Measurements from ENCODE around the gene MIA2. TPM values are rescaled to one million over a fixed set of nuclear protein-coding genes. Genes with fewer than 3 reads are reported as not detected.
"Not testable (repeated sequence)": the region's sequence is repeated elsewhere in the genome, so short reads cannot be mapped to it uniquely, and the experiment has no call there.

MIA2 gene
- total RNA-seq, 1 donor from 2014 or later, result 12.7 TPM

DNA sequence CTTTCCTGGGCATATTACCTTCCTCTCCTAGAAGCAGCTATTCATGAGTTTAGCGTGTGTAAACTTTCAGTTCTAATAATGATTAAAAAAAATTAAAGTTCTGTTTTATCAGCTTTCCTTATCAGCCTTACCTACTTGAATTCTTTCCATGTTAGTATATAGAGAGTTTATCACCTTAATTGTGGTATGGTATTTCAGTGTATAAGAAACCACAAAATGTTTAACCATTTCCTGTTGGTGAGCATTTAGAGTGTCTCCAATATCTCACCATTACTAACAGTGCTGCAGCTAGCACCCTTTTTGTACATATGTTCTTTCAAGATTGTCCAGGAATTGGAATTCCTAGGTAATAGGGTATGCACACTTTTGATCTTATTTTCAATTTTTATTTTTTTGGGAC lies 109.1 kb downstream of the MIA2 start:
- Mint-ChIP-seq H3K4me1 (peaks cover 6% of the 10 kb centered on the region), H3K9me3 (no peaks in the 10 kb centered on the region), H3K27me3 (ENCODE audit: low read depth) (no peaks in the 10 kb centered on the region), H3K4me3 (no peak overlapping the region), H3K36me3 (ENCODE audit: low read depth) (peaks cover 12% of the 10 kb centered on the region), H3K27ac (ENCODE audit: unreplicated experiment) (no peak overlapping the region)
- TF ChIP-seq, protein P1, sequence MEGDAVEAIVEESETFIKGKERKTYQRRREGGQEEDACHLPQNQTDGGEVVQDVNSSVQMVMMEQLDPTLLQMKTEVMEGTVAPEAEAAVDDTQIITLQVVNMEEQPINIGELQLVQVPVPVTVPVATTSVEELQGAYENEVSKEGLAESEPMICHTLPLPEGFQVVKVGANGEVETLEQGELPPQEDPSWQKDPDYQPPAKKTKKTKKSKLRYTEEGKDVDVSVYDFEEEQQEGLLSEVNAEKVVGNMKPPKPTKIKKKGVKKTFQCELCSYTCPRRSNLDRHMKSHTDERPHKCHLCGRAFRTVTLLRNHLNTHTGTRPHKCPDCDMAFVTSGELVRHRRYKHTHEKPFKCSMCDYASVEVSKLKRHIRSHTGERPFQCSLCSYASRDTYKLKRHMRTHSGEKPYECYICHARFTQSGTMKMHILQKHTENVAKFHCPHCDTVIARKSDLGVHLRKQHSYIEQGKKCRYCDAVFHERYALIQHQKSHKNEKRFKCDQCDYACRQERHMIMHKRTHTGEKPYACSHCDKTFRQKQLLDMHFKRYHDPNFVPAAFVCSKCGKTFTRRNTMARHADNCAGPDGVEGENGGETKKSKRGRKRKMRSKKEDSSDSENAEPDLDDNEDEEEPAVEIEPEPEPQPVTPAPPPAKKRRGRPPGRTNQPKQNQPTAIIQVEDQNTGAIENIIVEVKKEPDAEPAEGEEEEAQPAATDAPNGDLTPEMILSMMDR (conservative IDR thresholded peaks at IDR 0.05), result no peak
- no peak for DNase-seq (ENCODE audit: low read depth, low spot score)

DNA sequence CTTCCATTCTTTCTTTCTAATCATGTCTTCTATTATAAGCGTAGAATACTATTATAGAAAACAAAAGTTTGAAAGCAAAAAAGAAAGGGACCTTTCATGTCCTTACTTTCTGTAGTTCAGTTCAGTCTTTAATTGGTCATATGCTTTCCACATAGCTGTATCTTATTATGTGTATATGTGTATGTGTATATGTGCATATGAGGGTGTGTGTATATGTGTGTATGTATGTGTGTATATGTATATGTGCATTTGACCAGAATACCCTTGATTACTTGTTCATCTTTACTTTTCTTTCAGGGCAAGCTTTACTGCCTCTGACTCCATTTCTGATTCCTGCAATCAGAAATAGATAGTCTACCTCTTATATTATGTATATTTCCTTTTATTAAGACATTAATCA lies 109.9 kb downstream of the MIA2 start:
- Mint-ChIP-seq H3K27me3 (ENCODE audit: low read depth) (no peaks in the 10 kb centered on the region), H3K9me3 (no peaks in the 10 kb centered on the region), H3K4me3 (no peak overlapping the region), H3K4me1 (peaks cover 5% of the 10 kb centered on the region), H3K27ac (ENCODE audit: unreplicated experiment) (no peak overlapping the region), H3K36me3 (ENCODE audit: low read depth) (peaks cover 13% of the 10 kb centered on the region)
- no peak for DNase-seq (ENCODE audit: low read depth, low spot score)
- TF ChIP-seq, protein P1 (conservative IDR thresholded peaks at IDR 0.05), result no peak

DNA sequence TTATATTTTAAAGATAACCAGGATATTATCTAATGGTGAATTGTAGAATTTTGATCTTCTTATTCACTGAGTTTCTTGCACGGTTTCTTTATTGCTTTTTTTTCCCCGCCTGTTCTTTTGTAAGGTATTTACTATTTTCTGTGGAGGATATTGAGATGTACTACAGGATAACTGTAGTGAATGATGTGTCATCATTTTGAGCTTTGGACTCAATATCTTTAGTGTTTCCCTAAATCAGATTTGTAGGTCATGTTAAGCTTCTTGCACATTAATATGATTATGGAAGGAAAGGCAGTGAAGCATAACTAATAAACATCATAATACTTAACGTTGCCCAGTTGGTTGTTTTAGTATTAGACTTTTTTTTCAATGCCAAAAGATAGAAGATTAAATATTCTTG lies 117.2 kb downstream of the MIA2 start:
- Mint-ChIP-seq H3K4me3 (no peak overlapping the region), H3K27ac (ENCODE audit: unreplicated experiment) (no peak overlapping the region), H3K36me3 (ENCODE audit: low read depth) (peaks cover 32% of the 10 kb centered on the region), H3K9me3 (peaks cover 6% of the 10 kb centered on the region), H3K4me1 (no peaks in the 10 kb centered on the region), H3K27me3 (ENCODE audit: low read depth) (no peaks in the 10 kb centered on the region)
- TF ChIP-seq, protein P1 (conservative IDR thresholded peaks at IDR 0.05), result no peak
- DNase-seq (ENCODE audit: low read depth, low spot score), result no peak

DNA sequence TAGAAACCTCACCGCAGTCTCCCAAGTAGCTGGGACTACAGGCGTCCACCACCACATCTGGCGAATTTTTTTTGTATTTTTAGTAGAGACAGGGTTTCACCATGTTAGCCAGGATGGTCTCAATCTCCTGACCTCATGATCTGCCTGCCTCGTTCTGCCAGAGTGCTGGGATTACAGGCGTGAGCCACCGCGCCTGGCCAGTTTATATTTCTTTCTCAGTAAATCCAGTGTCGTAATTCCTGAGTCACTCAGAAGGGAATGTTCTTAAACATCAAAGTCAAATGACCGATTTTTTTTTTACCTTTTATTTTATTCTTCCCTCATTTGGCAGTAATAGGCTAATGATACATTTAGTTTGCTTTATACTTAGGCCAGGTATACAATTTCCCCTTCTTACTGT lies 118.0 kb downstream of the MIA2 start:
- TF ChIP-seq, protein P1 (conservative IDR thresholded peaks at IDR 0.05), result no peak
- Mint-ChIP-seq H3K27me3 (ENCODE audit: low read depth) (no peaks in the 10 kb centered on the region), H3K36me3 (ENCODE audit: low read depth) (peaks cover 36% of the 10 kb centered on the region)

DNA sequence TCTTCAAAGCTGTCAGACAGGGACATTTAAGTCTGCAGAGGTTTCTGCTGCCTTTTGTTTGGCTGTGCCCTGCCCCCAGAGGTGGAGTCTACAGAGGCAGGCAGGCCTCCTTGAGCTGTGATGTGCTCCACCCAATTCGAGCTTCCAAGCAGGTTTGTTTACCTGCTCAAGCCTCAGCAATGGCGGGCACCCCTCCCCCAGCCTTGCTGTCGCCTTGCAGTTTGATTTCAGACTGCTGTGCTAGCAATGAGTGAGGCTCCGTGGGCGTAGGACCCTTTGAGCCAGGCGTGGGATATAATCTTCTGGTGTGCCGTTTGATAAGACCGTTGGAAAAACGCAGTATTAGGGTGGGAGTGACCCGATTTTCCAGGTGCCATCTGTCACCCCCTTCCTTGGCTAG lies 125.4 kb downstream of the MIA2 start:
- H3K4me3 Mint-ChIP-seq; H3K4me1 Mint-ChIP-seq; H3K27ac Mint-ChIP-seq (ENCODE audit: unreplicated experiment); H3K27me3 Mint-ChIP-seq (ENCODE audit: low read depth); H3K9me3 Mint-ChIP-seq; DNase-seq (ENCODE audit: low read depth, low spot score): not testable (repeated sequence)
- peaks cover 49% of the 10 kb centered on the region for H3K36me3 Mint-ChIP-seq (ENCODE audit: low read depth)

More for the DNA sequence above, 118.0 kb downstream of the MIA2 start:
- DNase-seq (ENCODE audit: low read depth, low spot score), result no peak
- Mint-ChIP-seq H3K4me1 (no peaks in the 10 kb centered on the region), H3K4me3 (no peak overlapping the region), H3K9me3 (peaks cover 9% of the 10 kb centered on the region), H3K27ac (ENCODE audit: unreplicated experiment) (no peak overlapping the region)

DNA sequence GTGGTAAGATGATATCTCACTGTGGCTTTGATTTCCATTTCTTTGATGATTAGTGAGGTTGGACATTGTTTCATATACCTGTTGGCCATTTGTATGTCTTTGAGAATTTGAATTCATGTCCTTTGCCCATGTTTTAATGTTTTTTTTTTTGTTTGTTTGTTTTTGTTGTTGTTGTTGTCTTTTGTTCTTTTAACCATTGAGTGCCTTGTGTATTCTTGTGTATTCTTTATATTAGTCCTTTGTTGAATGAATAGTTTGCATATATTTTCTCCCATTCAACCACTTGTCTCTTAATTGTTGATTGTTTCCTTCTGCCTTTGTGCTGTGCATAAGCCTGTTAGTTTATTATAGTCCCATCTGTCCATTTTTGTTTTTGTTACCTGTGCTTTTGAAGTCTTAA lies 126.6 kb downstream of the MIA2 start:
- no peak for DNase-seq (ENCODE audit: low read depth, low spot score)
- H3K4me1 Mint-ChIP-seq, result no peaks in the 10 kb centered on the region
- H3K27me3 Mint-ChIP-seq (ENCODE audit: low read depth), result no peaks in the 10 kb centered on the region
- no peak overlapping the region for H3K27ac Mint-ChIP-seq (ENCODE audit: unreplicated experiment)
- peaks cover 7% of the 10 kb centered on the region for H3K9me3 Mint-ChIP-seq
- TF ChIP-seq, protein P1 (conservative IDR thresholded peaks at IDR 0.05), result no peak
- H3K36me3 Mint-ChIP-seq (ENCODE audit: low read depth), result peaks cover 54% of the 10 kb centered on the region
- no peak overlapping the region for H3K4me3 Mint-ChIP-seq

DNA sequence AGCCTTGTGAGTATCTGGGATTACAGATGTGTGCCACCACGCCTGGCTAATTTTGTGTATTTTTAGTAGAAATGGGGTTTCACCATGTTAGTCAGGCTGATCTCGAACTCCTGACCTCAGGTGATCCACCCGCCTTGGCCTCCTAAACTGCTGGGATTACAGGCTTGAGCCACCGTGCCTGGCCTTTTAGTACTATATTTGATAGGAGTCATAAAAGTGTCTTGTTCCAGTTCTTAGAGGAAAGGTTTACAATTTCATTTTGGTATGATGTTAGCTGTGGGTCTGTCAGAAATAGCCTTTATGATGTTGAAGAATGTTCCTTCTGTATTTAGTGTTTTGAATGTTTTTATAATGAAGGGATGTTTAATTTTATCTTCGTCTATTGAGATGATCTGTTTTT lies 127.8 kb downstream of the MIA2 start:
- not testable (repeated sequence) for H3K27ac Mint-ChIP-seq (ENCODE audit: unreplicated experiment); H3K9me3 Mint-ChIP-seq; DNase-seq (ENCODE audit: low read depth, low spot score); H3K27me3 Mint-ChIP-seq (ENCODE audit: low read depth); H3K4me3 Mint-ChIP-seq; H3K4me1 Mint-ChIP-seq
- H3K36me3 Mint-ChIP-seq (ENCODE audit: low read depth), result peaks cover 53% of the 10 kb centered on the region

Measured in neural crest cell (in vitro differentiated cells).